Testis (tissue), 2 donors: ENCODE data around the gene RGSL1.

ENCODE experiments used
- POLR2A ChIP-seq: fragments of 450-650 bp; IDR thresholded peaks from one replicate; pipeline ENCODE4 v1.6.1; 2017; ENCODE audit warnings: antibody characterized with exemption, mild to moderate bottlenecking, moderate library complexity
- TF ChIP-seq, protein P1 (sequence below), 3 experiments: fragments of 450-650 bp in 2 of 3; fragments of 200-600 bp in 1 of 3; sonication (generic) in 1 of 3; IDR thresholded peaks; one replicate each; pipeline ENCODE4 v1.5.1; 2016 to 2019; ENCODE audit warnings: antibody characterized with exemption in 3 of 3, mild to moderate bottlenecking in 2 of 3, moderate library complexity in 1 of 3

DNA sequence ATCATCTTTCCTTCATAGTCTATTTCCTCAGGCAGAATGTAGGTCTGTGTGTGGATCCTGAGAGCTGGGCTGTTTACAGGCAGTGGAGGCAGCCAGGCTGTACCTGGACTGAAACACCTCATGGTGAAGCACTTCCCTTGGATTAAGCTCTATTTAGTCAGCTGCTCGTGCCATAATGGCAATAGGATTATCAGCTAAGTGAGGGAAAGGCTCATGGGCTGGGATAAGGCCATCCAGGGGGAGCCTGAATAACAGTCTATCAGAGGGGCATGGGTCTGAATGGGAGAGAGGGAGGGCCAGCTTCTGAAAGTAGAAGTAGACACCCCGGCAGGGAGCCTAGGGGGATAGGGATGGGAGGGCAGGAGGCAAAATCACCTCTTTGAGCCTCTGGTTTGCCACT is 130.8 kb downstream of the RGSL1 start:
- TF ChIP-seq, protein P1, sequence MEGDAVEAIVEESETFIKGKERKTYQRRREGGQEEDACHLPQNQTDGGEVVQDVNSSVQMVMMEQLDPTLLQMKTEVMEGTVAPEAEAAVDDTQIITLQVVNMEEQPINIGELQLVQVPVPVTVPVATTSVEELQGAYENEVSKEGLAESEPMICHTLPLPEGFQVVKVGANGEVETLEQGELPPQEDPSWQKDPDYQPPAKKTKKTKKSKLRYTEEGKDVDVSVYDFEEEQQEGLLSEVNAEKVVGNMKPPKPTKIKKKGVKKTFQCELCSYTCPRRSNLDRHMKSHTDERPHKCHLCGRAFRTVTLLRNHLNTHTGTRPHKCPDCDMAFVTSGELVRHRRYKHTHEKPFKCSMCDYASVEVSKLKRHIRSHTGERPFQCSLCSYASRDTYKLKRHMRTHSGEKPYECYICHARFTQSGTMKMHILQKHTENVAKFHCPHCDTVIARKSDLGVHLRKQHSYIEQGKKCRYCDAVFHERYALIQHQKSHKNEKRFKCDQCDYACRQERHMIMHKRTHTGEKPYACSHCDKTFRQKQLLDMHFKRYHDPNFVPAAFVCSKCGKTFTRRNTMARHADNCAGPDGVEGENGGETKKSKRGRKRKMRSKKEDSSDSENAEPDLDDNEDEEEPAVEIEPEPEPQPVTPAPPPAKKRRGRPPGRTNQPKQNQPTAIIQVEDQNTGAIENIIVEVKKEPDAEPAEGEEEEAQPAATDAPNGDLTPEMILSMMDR (IDR thresholded peaks at IDR 0.05) = no peak
- no peak for TF ChIP-seq POLR2A
